DMS79 (cell line): Measurements from ENCODE around the gene SLC6A20.

Source experiments
- DNase-seq: peaks from one replicate; lab custom pipeline; 2025; lab: John Stamatoyannopoulos, UW

Gene SLC6A20

DNA sequence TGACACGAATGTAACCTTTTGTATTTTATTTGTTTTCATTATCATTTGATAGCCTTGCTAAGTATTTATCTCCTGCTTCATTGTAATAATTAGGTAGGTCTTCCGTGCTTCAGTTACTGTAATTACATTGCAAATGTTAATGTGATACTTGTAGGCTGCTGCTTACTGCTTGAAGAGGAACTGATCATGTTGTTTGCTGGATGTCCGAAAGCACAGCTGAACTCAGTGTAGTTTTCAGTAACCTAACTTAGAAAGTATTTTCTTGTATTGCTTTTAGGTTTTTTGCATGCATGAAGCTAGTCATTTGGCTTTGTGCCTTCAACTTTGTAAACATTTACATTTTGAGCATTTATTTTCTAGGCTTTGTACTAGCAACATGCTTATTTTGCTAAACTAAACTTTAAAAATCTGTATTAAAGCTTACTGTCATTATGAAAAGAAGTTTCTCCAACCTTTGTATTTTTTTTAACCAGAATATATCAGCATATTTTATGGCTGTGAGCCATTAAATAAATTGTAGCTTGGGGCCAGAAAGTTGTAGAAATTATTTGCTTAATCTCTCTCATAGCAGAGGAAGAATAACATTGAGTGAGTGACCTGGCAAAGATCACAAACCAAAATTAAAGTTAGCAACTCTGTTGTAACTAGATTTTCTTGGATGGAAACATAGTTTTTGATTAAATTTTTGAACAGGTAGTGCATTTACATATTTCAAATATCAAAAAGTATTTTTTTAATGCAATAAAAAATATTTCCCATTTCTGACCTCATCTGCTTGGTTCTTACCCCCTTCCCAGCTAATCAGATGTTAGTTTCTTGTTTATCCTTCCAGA, 76.5 kb downstream of the SLC6A20 start:
- no peak for DNase-seq

DNA sequence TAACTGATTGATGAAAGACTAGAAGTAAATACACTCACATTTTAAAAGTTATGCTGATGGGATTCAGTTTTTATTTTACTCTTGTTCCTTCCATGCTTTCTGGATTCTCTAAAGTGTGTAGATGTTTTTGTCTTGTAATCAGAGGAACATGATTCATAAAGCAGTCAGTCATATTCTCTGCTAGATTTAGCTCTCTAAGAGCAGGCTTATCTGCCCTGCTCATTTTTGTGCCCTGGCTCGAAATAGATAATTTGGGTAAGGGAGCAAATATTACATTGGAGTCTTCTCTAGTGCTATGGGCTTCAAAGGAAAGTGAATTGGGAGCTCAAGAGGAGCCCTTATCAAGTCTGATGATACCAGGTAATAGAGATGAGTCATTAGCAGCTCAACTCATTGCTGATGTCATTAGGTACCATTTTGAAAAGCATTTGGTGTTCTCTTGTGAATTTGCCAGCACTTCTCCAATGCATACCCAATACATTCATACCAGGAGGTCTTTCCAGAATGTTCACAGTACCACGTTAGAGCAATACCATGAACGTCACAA, 79.5 kb downstream of the SLC6A20 start:
- no peak for DNase-seq

DNA sequence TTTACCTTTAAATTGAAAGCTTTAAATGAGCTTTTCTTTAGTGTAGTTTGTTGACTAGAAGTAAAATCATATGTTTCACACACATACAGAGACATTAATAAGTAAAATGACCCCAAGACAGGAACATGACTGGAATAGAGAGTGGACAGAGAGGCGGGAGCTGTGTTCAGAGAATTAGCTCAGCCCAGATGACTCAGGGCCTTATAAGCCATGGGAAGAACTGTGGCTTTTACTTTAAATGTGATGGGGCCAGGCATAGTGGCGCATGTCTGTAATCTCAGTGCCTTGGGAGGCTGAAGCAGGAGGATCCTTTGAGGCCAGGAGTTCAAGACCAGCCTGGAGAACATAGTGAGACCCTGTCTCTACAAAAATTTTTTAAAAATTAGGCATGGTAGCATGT, 80.4 kb downstream of the SLC6A20 start:
- DNase-seq = no peak

DNA sequence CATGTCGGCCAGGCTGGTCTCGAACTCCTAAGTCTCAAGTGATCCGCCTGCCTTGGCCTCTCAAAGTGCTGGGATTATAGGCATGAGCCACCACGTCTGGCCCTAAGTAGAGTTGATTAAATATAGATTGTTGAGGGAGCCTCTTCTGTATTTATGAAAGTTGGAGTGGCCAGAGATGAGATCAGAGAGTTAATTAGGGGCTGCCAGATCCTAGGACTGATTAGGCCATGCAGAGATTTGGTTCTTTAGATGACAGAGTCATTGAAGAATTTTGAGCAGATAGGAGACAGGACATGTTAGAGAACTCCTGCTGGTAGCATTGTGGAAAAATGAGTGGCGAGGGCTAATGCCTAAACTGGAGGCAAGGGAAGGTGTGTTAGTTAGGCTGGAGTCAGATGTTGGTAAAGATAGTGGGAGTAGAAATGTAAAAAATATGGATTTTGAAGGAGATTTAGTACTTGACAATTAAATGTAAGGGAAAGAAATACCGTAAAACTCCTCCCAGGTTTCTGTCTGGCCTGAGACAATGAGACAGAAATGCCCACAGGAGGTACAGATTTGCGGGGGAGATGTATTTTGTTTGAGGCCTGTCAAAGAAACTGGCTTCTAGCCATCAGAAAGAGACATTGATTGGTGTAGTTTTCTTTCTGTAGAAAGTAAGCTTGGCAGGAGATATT, 83.8 kb downstream of the SLC6A20 start:
- DNase-seq = no peak

DNA sequence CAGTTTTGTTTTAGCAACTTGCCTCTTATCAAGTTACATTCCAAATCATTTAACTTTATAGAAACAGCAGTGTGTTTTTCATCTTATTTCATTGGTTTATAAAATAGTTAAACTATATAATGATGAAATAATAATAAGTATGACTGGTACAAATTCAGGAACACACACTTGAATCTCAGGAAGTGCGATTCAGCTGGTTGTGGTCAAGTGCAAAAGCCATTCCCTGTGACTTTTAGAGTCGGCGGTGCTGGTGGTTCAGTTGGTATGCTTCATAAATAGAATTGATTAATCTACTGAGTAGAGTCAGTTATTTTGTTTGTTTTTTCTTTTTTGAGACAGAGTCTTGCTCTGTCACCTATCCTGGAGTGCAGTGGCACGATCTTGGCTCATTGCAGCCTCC, 84.4 kb downstream of the SLC6A20 start:
- no peak for DNase-seq

DNA sequence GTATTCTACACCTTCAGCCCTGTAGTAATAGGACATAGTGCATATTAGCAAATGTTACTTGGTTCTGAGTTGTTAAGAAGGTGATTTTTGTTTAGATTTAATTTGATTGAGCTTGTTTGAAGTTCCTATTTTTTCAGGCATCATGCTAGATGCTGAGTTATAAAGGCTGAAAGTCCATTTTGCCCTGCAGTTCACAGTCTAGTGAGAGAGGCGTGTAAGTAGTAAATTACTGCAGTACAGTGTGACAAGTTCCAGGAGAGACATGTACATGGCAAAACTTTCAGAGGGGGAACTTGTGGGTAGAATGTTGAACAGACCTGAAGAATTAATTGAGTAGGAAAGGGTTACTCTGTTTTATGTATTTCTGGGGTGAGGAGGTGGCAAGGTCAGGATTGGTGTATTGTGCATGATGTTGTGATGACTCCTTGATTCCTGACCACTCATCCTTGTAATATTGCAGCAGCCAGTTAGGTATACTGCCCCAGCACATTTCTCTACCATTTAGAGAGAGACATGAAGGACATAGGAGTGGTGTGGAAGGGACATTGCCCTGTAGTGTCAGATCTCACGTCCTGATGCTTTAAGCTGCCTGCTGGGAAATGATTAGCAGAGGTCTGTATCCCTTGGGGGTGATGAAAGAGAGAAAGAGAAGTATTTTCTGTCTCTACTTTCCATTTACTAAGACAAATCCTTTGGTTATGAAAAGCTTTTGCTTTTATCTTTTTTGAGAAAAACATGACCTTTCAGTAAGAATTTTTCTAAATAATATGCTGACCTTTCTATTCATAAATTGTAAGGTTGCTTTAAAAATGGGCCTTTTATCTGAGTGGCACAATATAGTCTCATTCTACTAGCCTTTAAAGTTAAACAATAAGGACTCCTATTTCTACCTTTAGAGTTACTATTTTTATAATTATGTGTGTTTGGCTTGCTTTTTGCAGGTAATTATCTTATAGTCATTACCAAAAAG, 90.2 kb downstream of the SLC6A20 start:
- DNase-seq = no peak
